Esophagus squamous epithelium (tissue), 5 donors: Measurements from ENCODE around the gene PHYKPL. TPM values are rescaled to one million over a fixed set of nuclear protein-coding genes. Genes with fewer than 3 reads are reported as not detected.
"Not testable (repeated sequence)": the region's sequence is repeated elsewhere in the genome, so short reads cannot be mapped to it uniquely, and the experiment has no call there.

Experiments
- DNase-seq: peaks from one replicate; lab custom pipeline; 2025; lab: John Stamatoyannopoulos, UW
- H3K27ac ChIP-seq, 4 donors: fragments of 200-600 bp; sonication (generic); one replicate each; pipeline ENCODE4 v1.5.1; 2016 to 2019; ENCODE audit warnings: mild to moderate bottlenecking in 1 of 4
- H3K27me3 ChIP-seq, 4 donors: fragments of 200-600 bp; sonication (generic); 1 replicate in 3 of 4; 2 replicates in 1 of 4; pipeline versions ENCODE4 v1.5.1 to v1.6.0; 2017 to 2021; ENCODE audit warnings: antibody characterized with exemption in 1 of 4
- H3K36me3 ChIP-seq, 3 donors: fragments of 200-600 bp; sonication (generic); one replicate each; pipeline ENCODE4 v1.5.1; 2016 to 2019
- H3K4me1 ChIP-seq, 3 donors: fragments of 200-600 bp; sonication (generic); one replicate each; pipeline ENCODE4 v1.5.1; 2017 to 2019
- H3K4me3 ChIP-seq, 4 donors: fragments of 200-600 bp; sonication (generic); 1 replicate in 3 of 4; 2 replicates in 1 of 4; pipeline ENCODE4 v1.5.1; 2016 to 2019; ENCODE audit warnings: mild to moderate bottlenecking in 2 of 4, moderate library complexity in 1 of 4
- H3K9me3 ChIP-seq, 3 donors: fragments of 200-600 bp; sonication (generic); one replicate each; pipeline ENCODE4 v1.5.1; 2016 to 2019
- CTCF ChIP-seq, 6 experiments: fragments of 450-650 bp in 4 of 6; fragments of 200-600 bp in 2 of 6; sonication (generic) in 2 of 6; IDR thresholded peaks; one replicate each; pipeline ENCODE4 v1.5.1; 2016 to 2019; ENCODE audit warnings: antibody characterized with exemption in 6 of 6, mild to moderate bottlenecking in 4 of 6, moderate library complexity in 4 of 6
- POLR2A ChIP-seq, 4 donors: fragments of 450-650 bp; IDR thresholded peaks; one replicate each; pipeline ENCODE4 v1.6.1; 2017; ENCODE audit warnings: antibody characterized with exemption in 4 of 4, mild to moderate bottlenecking in 4 of 4, moderate library complexity in 3 of 4
- WGBS, 2 donors: methylation state at CpG; one replicate each; pipeline ENCODE4 v1.1.5; 2018; 5-methylcytosine and 5-hydroxymethylcytosine counted together
- intact Hi-C: fragments of 100-400 bp; cut with DNase I; formaldehyde crosslinking; loops from one replicate; pipeline ENCODE4 v1.15.0; 2022
- total RNA-seq, 4 donors: library from RNA; depleted of rRNA; stranded (reverse); fragments of >200 nt; gene quantifications; one replicate each; pipeline ENCODE4 v1.1.0, GENCODE V29; 2016
- donor health status: DM: yes; HTN: yes; CAD: no.

The PHYKPL gene
- total RNA-seq, 4 donors from 2014 or later: 15.8 to 57.4 (median 21.9) TPM

- Histone ChIP-seq H3K36me3 (no peaks in the 10 kb centered on the region), H3K9me3 (no peaks in the 10 kb centered on the region), H3K27ac (no peak overlapping the region), H3K27me3 (peaks cover 0 to 8% (median 0%) of the 10 kb centered on the region in 4 donors), H3K4me3 (no peak overlapping the region), H3K4me1 (no peaks in the 10 kb centered on the region)
- intact Hi-C loops: no loop called here
- DNase-seq: no peak
- TF ChIP-seq CTCF (IDR thresholded peaks at IDR 0.05): no peak
- TF ChIP-seq POLR2A (IDR thresholded peaks at IDR 0.05): no peak
- 69 to 77% methylated on average over 7 to 13 of the region's 21 CpGs for WGBS, 2 donors
These were observed 27.3 kb upstream of the PHYKPL start for GRCh38 chr5:178259623-178260536.

GRCh38 chr5:178257650-178258049 lies 25.0 kb upstream of the PHYKPL start:
- intact Hi-C loops: no loop called here
- TF ChIP-seq POLR2A (IDR thresholded peaks at IDR 0.05) (no peak), CTCF (IDR thresholded peaks at IDR 0.05) (no peak)

GRCh38 chr5:178256746-178257145 lies 24.1 kb upstream of the PHYKPL start:
- DNase-seq: no peak
- Histone ChIP-seq H3K4me1 (no peaks in the 10 kb centered on the region), H3K27me3 (peaks cover 0 to 11% (median 0%) of the 10 kb centered on the region in 4 donors), H3K4me3 (no peak overlapping the region), H3K36me3 (no peaks in the 10 kb centered on the region), H3K9me3 (no peaks in the 10 kb centered on the region), H3K27ac (no peak overlapping the region)
- WGBS, 2 donors: 96 to 100% methylated on average over 1 to 4 of the region's 19 CpGs
- TF ChIP-seq CTCF (IDR thresholded peaks at IDR 0.05): no peak
- no peak for TF ChIP-seq POLR2A (IDR thresholded peaks at IDR 0.05)
- intact Hi-C loops: no loop called here

More at GRCh38 chr5:178257650-178258049, 25.0 kb upstream of the PHYKPL start:
- Histone ChIP-seq H3K9me3 (no peaks in the 10 kb centered on the region), H3K27me3 (peaks cover 0 to 11% (median 0%) of the 10 kb centered on the region in 4 donors), H3K27ac (no peak overlapping the region), H3K36me3 (no peaks in the 10 kb centered on the region), H3K4me3 (no peak overlapping the region), H3K4me1 (no peaks in the 10 kb centered on the region)
- WGBS, 2 donors: 72 to 95% methylated on average over 3 of the region's 4 CpGs
- DNase-seq: no peak

GRCh38 chr5:178253632-178254031 lies 21.0 kb upstream of the PHYKPL start:
- H3K36me3 ChIP-seq, DNase-seq, H3K27ac ChIP-seq, H3K9me3 ChIP-seq, H3K4me3 ChIP-seq, intact Hi-C loops: not testable (repeated sequence)
- WGBS, 2 donors: 78 to 90% methylated on average over 7 to 9 of the region's 18 CpGs
- Histone ChIP-seq H3K4me1 (peaks cover 0 to 16% (median 0%) of the 10 kb centered on the region in 3 donors), H3K27me3 (peaks cover 0 to 11% (median 0%) of the 10 kb centered on the region in 4 donors)

GRCh38 chr5:178252258-178252657 lies 19.7 kb upstream of the PHYKPL start:
- Histone ChIP-seq H3K9me3 (no peaks in the 10 kb centered on the region), H3K4me1 (peaks cover 0 to 18% (median 0%) of the 10 kb centered on the region in 3 donors), H3K36me3 (no peaks in the 10 kb centered on the region), H3K27me3 (peaks cover 0 to 12% (median 0%) of the 10 kb centered on the region in 4 donors), H3K27ac (no peak overlapping the region), H3K4me3 (no peak overlapping the region)
- intact Hi-C loops: no loop called here
- DNase-seq: no peak
- 71% methylated on average over 3 of the region's 8 CpGs; no CpG with 5 or more reads in 1 of the 2 donors for WGBS, 2 donors
- TF ChIP-seq POLR2A (IDR thresholded peaks at IDR 0.05): no peak
- TF ChIP-seq CTCF (IDR thresholded peaks at IDR 0.05): no peak
